Caco-2 (cell line): ENCODE data around the gene DHRS13. TPM values are rescaled to one million over a fixed set of nuclear protein-coding genes. Genes with fewer than 3 reads are reported as not detected.

Experiments used
- Bru-seq: library from RNA; stranded (reverse); fragments of 400-500 nt; gene quantifications from one replicate; lab custom pipeline; 2021; lab: Mats Ljungman, UMichigan
- BruChase-seq, 2 experiments: library from RNA; stranded (reverse); fragments of 400-500 nt; gene quantifications; one replicate each; lab custom pipeline; 2021; lab: Mats Ljungman, UMichigan
- BruUV-seq: library from RNA; stranded (reverse); fragments of 400-500 nt; replicated peaks from 2 replicates; lab custom pipeline; 2021; lab: Mats Ljungman, UMichigan
- CTCF ChIA-PET: fragments of 300-600 bp; sonication (Branson Sonifier 250); formaldehyde crosslinking; loops from one replicate; lab custom pipeline; 2022; ENCODE audit warnings: antibody characterized with exemption; lab: Charles Lee
- POLR2A ChIA-PET: fragments of 300-600 bp; sonication (Branson Sonifier 250); formaldehyde crosslinking; loops from one replicate; lab custom pipeline; 2022; ENCODE audit warnings: antibody characterized with exemption; lab: Charles Lee
- DNase-seq, 2 experiments: peaks; one replicate each; pipeline versions ENCODE4 v3.0.0 to v3.0.0-alpha.2; 2020 to 2022
- H3K27me3 ChIP-seq: replicated peaks from 2 replicates; pipeline ENCODE4 v1.6.0; 2011; ENCODE audit warnings: low read length; ENCODE audit not compliant: control insufficient read depth, insufficient read depth
- H3K36me3 ChIP-seq: 2 replicates; pipeline ENCODE4 v1.5.1; 2011; ENCODE audit warnings: low read length; ENCODE audit not compliant: control insufficient read depth, insufficient read depth
- H3K4me1 ChIP-seq: fragments of 250-450 bp; sonication (Bioruptor Pico); 2 replicates; pipeline ENCODE4 v1.5.1; 2020; ENCODE audit warnings: mild to moderate bottlenecking
- H3K4me3 ChIP-seq: 2 replicates; pipeline ENCODE4 v1.5.1; 2011; ENCODE audit warnings: low read depth, mild to moderate bottlenecking, control low read depth, low read length
- H3K9me3 ChIP-seq: fragments of 250-450 bp; sonication (Bioruptor Pico); 2 replicates; pipeline ENCODE4 v1.5.1; 2020; ENCODE audit warnings: mild to moderate bottlenecking, moderate library complexity
- H3K27ac Mint-ChIP-seq: one replicate; pipeline ENCODE4 v1.8.0; 2022; ENCODE audit warnings: mixed read lengths; ENCODE audit not compliant: unreplicated experiment
- H3K27me3 Mint-ChIP-seq: one replicate; pipeline ENCODE4 v1.8.0; 2022; ENCODE audit warnings: mixed read lengths; ENCODE audit not compliant: insufficient read depth, unreplicated experiment
- H3K36me3 Mint-ChIP-seq: one replicate; pipeline ENCODE4 v1.8.0; 2022; ENCODE audit warnings: mild to moderate bottlenecking, mixed read lengths; ENCODE audit not compliant: insufficient read depth, unreplicated experiment
- H3K4me1 Mint-ChIP-seq: one replicate; pipeline ENCODE4 v1.8.0; 2022; ENCODE audit warnings: low read depth, mixed read lengths; ENCODE audit not compliant: unreplicated experiment
- H3K4me3 Mint-ChIP-seq: one replicate; pipeline ENCODE4 v1.8.0; 2022; ENCODE audit warnings: mild to moderate bottlenecking, moderate library complexity, mixed read lengths; ENCODE audit not compliant: unreplicated experiment
- H3K9me3 Mint-ChIP-seq: one replicate; pipeline ENCODE4 v1.8.0; 2022; ENCODE audit warnings: mixed read lengths; ENCODE audit not compliant: unreplicated experiment
- CTCF ChIP-seq, 2 experiments: fragments of 200-600 bp in 1 of 2; IDR thresholded peaks; 1 replicate in 1 of 2; 2 replicates in 1 of 2; pipeline versions ENCODE4 v1.5.1 to v1.8.0; 2011 to 2022; ENCODE audit warnings: antibody characterized with exemption in 1 of 2, control low read depth in 1 of 2, inconsistent platforms in 1 of 2, low read depth in 1 of 2, low read length in 1 of 2, mild to moderate bottlenecking in 1 of 2, moderate library complexity in 1 of 2; ENCODE audit not compliant: insufficient read depth in 1 of 2, severe bottlenecking in 1 of 2, unreplicated experiment in 1 of 2
- intact Hi-C: fragments of 100-400 bp; cut with micrococcal nuclease; formaldehyde crosslinking; loops from one replicate; pipeline ENCODE4 v1.10.0; 2022; ENCODE audit not compliant: unreplicated experiment
- long read RNA-seq: library from polyadenylated mRNA; stranded (forward); transcript quantifications from one replicate; pipeline ENCODE4 v2.0.0, GENCODE V29; 2022
- total RNA-seq: library from RNA; stranded (reverse); gene quantifications from 2 replicates; pipeline ENCODE4 v1.2.3, GENCODE V29; 2022

DHRS13 gene
- total RNA-seq (32.8 and 38.0 TPM in 2 replicates), Bru-seq, nascent RNA (percentile 71 among the genes with signal in this experiment), BruChase-seq, experiment 1, labeled RNA remaining after a 2-hour chase (percentile 78 among the genes with signal in this experiment), BruChase-seq, experiment 2, labeled RNA remaining after a 6-hour chase (percentile 84 among the genes with signal in this experiment)
- long read RNA-seq, transcript DHRS13-201 (5 exons, 1,921 nt) = major isoform, 61 of 108 reads
- long read RNA-seq, transcript DHRS13-202 (4 exons, 2,037 nt) = minor isoform, 19 of 108 reads
- long read RNA-seq, partial matches to known transcripts = 5 of 108 reads
- long read RNA-seq, other reads (novel, unspliced or antisense) = 19 of 108 reads

- H3K4me3 Mint-ChIP-seq = peak within 1 kb of the TSS; percentile 81
- H3K27ac Mint-ChIP-seq = peak within 1 kb of the TSS; percentile 76
- no peaks in the 10 kb centered on the region for H3K9me3 ChIP-seq
- no peaks in the 10 kb centered on the region for H3K27me3 Mint-ChIP-seq
- peaks cover 11% of the 10 kb centered on the region for H3K4me1 ChIP-seq
- TF ChIP-seq CTCF (IDR thresholded peaks at IDR 0.05; ENCODE audit: insufficient read depth in 1 of 2, low read depth in 1 of 2, low read length in 1 of 2, severe bottlenecking in 1 of 2, unreplicated experiment in 1 of 2) = peak; percentile 97 to 98
- peaks cover 2% of the 10 kb centered on the region for H3K36me3 ChIP-seq
- peaks cover 51% of the 10 kb centered on the region for H3K36me3 Mint-ChIP-seq
- ChIA-PET POLR2A (interaction anchor here (0.8 to 0.9 kb wide), 2 partner anchors 49 to 175 kb away, joined by 3 read pairs; no protein-coding TSS in a partner anchor), CTCF (interaction anchor here (0.6 to 2.2 kb wide), 6 partner anchors 10 to 176 kb away, joined by 3 to 19 read pairs (median 4); partner anchors contain the start of genes PHF12 and TLCD1)
- peak within 1 kb of the TSS; percentile 72 for H3K4me3 ChIP-seq
- peak; percentile 95 to 99 for DNase-seq
- H3K4me1 Mint-ChIP-seq = peaks cover 24% of the 10 kb centered on the region
- no peaks in the 10 kb centered on the region for H3K9me3 Mint-ChIP-seq
- intact Hi-C loops = loop anchor here (2.0 kb wide), 1 partner anchor 46 kb away; no protein-coding TSS in a partner anchor
- H3K27me3 ChIP-seq = no peaks in the 10 kb centered on the region
- no TSS peak for BruUV-seq
Observed at GRCh38 chr17:28902819-28903545, at the start of gene DHRS13. Gene DHRS13 (minus strand): TSS chr17:28903079. CDS start chr17:28902944, 135 bp downstream.

GRCh38 chr17:28951991-28952975, 49.4 kb upstream of the DHRS13 start:
- intact Hi-C loops = loop anchor here (1.0 to 5.0 kb wide), 3 partner anchors 205 to 225 kb away; partner anchors contain the start of gene TRAF4
- H3K27me3 Mint-ChIP-seq = no peaks in the 10 kb centered on the region
- H3K4me3 Mint-ChIP-seq = no peak overlapping the region
- H3K36me3 Mint-ChIP-seq = peaks cover 22% of the 10 kb centered on the region
- DNase-seq = peak; percentile 97 to 99
- TF ChIP-seq CTCF (IDR thresholded peaks at IDR 0.05; ENCODE audit: insufficient read depth in 1 of 2, low read depth in 1 of 2, low read length in 1 of 2, severe bottlenecking in 1 of 2, unreplicated experiment in 1 of 2) = no peak
- ChIA-PET POLR2A (interaction anchor here (0.6 to 1.6 kb wide), 15 partner anchors 13 to 617 kb away, joined by 3 to 11 read pairs (median 4); partner anchors contain the start of genes BLTP2, DHRS13, FAM222B and FLOT2), CTCF (interaction anchor here (0.7 to 1.6 kb wide), 22 partner anchors 11 to 339 kb away, joined by 3 to 21 read pairs (median 5); partner anchors contain the start of genes DHRS13, MYO18A, RPL23A and TLCD1)
- no peak overlapping the region for H3K27ac Mint-ChIP-seq
- no peaks in the 10 kb centered on the region for H3K4me1 Mint-ChIP-seq
- Histone ChIP-seq H3K4me1 (peaks cover 10% of the 10 kb centered on the region), H3K9me3 (no peaks in the 10 kb centered on the region), H3K27me3 (no peaks in the 10 kb centered on the region), H3K4me3 (peak overlapping the region; percentile 64), H3K36me3 (no peaks in the 10 kb centered on the region)
- no peaks in the 10 kb centered on the region for H3K9me3 Mint-ChIP-seq
- BruUV-seq = TSS peak; percentile 83
